Measurements from ENCODE around the gene SLC2A4.

Gene SLC2A4

DNA sequence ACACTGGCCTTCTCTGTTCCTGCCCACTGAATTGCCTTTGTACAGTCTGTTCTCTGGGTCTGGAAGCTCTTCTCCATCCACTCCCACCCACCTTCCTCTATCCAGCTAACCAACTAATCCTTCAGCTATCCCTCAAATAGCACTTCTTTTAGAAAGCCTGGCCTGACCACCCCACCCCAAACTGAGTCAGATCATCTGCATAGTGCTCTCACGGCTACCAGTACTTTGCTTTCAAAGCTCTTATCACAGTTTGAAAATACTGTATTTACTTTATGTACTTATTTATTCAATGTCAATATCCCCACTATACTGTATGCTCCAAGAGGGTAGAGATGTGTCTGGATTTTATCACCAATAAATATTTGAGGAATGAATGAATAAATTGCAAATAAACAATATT, 14.7 kb upstream of the SLC2A4 start:
- DNase-seq (ENCODE audit: low read depth in 2 of 2), result no peak

DNA sequence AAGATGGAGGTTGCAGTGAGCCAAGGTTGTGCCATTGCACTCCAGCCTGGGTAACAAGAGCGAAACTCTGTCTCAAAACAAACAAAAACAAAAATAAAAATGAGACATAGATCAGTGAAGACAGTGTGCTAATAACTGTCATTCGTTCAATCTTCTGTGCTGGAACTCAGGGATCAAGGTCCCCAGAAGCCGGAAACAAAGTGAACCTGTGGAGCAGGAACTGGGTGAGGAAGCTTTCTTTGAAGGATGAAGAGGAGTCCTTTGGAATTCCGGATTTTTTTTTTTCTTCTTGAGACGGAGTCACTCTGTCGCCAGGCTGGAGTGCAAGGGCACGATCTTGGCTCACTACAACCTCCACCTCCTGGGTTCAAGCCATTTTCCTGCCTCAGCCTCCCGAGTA, 2.1 kb upstream of the SLC2A4 start:
- no peak for DNase-seq (ENCODE audit: low read depth in 2 of 2)

DNA sequence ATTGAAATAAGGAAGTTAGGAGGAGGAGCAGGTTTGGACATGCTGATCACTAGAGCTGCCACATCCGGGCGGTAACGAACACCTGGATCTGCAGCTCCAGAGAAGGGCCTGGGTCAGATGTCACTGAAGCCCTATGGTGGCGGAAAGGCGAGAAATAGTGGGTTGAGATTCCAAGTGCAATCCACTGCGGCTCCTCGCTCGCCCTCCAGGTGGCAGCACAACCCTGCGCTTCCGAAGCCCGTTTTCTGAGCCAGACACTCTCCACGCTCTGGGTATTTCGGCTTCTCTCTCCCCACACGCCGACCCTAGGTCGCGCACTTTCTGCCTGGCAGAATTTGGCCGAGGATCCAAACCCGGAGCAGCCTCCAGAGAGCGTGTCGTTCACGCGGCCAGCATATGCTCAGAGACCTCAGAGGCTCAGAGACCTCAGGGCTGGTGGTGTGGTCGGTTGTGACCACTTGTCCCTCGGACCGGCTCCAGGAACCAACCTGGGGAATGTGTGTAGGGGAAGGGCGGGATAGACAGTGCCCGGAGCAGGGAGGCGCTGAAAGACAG, 922 bp upstream of the SLC2A4 start:
- peak; percentile 67 to 78 for DNase-seq (ENCODE audit: low read depth in 2 of 2)

GRCh38 chr17:7281953-7282751, 634 bp downstream of the SLC2A4 start:
- no peak for DNase-seq (ENCODE audit: low read depth in 2 of 2)

- no peak for DNase-seq (ENCODE audit: low read depth in 2 of 2)
These were observed 1.3 kb downstream of the SLC2A4 start for GRCh38 chr17:7282752-7283321.

DNA sequence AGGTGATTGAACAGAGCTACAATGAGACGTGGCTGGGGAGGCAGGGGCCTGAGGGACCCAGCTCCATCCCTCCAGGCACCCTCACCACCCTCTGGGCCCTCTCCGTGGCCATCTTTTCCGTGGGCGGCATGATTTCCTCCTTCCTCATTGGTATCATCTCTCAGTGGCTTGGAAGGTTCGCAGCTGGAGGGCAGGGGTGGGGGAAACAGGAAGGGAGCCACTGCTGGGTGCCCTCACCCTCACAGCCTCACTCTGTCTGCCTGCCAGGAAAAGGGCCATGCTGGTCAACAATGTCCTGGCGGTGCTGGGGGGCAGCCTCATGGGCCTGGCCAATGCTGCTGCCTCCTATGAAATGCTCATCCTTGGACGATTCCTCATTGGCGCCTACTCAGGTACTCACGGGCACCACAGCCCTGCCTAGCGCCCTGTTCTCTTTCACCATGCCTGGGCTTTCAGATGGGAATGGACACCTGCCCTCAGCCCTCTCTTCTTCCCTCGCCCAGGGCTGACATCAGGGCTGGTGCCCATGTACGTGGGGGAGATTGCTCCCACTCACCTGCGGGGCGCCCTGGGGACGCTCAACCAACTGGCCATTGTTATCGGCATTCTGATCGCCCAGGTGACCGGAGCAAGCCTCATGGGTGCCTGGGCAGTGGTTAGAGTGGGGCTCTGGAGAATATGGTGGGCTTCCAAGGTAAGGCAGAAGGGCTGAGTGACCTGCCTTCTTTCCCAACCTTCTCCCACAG, 2.1 kb downstream of the SLC2A4 start:
- DNase-seq (ENCODE audit: low read depth in 2 of 2), result no peak

DNA sequence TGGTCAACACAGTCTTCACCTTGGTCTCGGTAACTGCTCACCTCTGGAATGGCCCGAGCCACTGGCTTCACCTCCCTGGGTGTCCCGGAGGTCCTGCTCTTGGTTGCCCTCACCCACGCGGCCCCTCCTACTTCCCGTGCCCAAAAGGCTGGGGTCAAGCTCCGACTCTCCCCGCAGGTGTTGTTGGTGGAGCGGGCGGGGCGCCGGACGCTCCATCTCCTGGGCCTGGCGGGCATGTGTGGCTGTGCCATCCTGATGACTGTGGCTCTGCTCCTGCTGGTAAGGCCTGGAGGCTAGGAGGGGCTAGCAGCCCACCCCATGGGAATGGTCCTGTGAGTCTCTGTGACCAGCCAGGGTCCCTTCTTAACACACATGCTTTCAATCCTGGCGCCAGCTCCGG, 3.4 kb downstream of the SLC2A4 start:
- no peak for DNase-seq (ENCODE audit: low read depth in 2 of 2)

DNA sequence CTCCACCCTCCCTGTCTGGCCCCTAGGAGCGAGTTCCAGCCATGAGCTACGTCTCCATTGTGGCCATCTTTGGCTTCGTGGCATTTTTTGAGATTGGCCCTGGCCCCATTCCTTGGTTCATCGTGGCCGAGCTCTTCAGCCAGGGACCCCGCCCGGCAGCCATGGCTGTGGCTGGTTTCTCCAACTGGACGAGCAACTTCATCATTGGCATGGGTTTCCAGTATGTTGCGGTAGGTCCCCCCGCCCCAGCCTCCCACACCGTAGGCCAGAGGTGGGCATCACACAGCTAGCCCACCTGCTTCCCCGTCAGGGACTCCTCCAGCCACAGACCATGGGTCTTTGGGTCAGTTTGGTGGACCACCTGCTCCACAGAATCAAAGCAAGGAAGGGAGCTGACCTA, 4.2 kb downstream of the SLC2A4 start:
- DNase-seq (ENCODE audit: low read depth in 2 of 2), result no peak

DNA sequence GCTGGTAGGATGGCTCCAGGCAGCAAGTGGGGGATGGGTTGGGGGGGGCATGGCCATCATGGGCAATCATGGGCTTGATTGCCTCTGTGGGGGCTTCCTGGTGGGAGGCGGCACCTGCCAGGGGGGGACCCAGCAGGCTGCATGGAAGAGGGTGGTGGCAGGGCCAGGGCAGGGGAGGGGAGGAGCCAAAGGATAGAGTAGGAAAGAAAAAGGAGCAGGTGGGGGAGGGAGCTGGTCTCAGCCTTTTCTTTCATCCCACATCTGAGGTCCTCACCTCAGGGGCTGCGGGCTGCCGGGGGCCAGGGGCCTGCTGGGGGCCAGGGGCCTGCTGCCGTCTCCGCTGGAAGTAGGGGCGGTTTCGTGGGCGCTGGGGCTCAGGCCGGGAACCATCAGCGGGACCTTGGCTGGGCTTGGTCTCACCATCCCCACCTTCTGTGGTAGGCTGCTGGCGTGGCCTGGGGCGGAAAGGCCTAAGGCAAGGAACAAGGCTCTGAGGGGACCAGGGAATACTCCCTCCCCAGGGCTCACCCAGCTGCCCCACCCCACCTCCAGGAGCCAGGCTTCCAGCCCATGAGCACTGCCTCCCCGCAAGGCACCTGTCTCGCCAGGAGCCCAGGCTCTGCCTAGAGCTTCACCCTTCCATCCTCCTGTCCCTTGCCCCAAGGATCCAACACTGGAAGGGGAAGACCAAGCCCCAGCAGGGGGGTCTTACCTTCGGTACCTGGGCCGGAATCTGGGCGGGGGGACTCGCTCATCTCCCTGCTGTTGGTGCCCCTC, 7.9 kb downstream of the SLC2A4 start:
- DNase-seq (ENCODE audit: low read depth in 2 of 2), result no peak

DNA sequence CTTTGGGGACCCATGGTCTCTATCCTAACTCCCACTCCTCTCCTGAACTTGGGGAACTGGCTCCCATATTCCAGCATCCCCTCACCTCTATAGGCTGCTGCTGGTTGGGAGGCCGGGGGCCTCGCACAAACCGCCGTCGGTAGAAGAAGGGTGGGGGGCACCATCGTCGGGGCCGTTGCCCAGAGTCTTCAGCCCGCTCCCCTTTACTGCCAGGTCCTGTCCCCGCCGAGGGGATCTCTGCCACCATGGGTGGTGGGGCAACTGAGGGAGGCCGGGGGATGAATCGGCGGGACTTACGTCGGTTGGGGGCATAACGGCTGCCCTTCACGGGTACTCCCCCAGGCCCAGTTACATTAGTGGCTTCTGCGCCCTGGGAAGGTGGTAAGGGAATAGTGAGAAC, 8.6 kb downstream of the SLC2A4 start:
- no peak for DNase-seq (ENCODE audit: low read depth in 2 of 2)

DNA sequence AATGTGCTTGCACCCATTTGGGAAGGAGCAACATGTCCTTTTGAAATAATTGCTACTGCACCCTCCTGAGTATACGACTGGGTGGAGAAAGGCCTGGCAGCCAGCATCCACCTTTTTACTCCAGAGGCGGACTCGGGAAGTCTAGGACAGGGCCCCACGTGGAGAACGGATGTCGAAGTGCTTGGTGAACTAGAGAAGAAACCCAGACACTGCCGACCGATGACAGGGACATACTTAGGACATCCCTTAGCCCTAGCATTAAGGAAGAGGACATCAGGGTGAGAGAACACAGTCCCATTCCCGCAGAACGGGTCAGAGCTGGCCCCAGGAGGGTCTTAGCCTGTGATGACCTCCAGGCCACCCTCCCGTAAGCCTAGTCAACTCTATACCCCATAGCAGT, 9.2 kb downstream of the SLC2A4 start:
- DNase-seq (ENCODE audit: low read depth in 2 of 2), result no peak

- no peak for DNase-seq (ENCODE audit: low read depth in 2 of 2)
These were observed 10.7 kb downstream of the SLC2A4 start for GRCh38 chr17:7292194-7292593.

DNA sequence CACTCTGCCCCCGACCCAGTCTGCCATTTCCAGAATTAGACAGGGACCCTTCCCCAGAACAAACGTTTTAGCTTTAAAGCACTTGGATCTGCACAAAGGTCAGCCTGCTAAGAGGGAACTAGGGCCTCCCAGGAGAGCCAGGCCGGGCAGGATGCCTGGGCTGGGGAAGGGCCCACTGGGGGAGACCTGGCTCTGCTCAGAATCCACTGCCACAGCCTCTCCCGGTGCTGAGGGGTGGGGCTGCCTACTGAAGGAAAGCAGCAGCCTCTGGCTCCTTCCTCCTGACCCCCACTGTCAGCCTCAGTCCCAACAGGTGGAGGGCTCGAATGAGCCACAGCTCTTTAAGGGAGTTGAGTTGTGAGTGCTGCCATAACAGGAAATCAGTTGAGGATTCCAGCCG, 11.2 kb downstream of the SLC2A4 start:
- DNase-seq (ENCODE audit: low read depth in 2 of 2), result no peak

- DNase-seq (ENCODE audit: low read depth in 2 of 2), result no peak
These were observed 11.6 kb downstream of the SLC2A4 start for GRCh38 chr17:7293159-7293558.

GRCh38 chr17:7293816-7294613, 12.5 kb downstream of the SLC2A4 start:
- DNase-seq (ENCODE audit: low read depth in 2 of 2), result peak in 1 of 2 donors; percentile 15

- DNase-seq (ENCODE audit: low read depth in 2 of 2), result peak; percentile 72 to 79
These were observed 13.2 kb downstream of the SLC2A4 start, which contains the start of gene YBX2 for GRCh38 chr17:7294614-7295153. YBX2 (minus strand) TSS chr17:7294639; CDS start chr17:7294500, 139 bp downstream.

GRCh38 chr17:7295230-7296180, 14.0 kb downstream of the SLC2A4 start:
- no peak for DNase-seq (ENCODE audit: low read depth in 2 of 2)

- DNase-seq (ENCODE audit: low read depth in 2 of 2), result peak; percentile 70 to 73
These were observed 14.8 kb downstream of the SLC2A4 start for GRCh38 chr17:7296189-7296861.

- no peak for DNase-seq (ENCODE audit: low read depth in 2 of 2)
These were observed 22.7 kb downstream of the SLC2A4 start for GRCh38 chr17:7304179-7304578.
